NB4 (cell line): Measurements from ENCODE around the gene ARHGEF10L.

Source experiments
- MYC ChIP-seq: IDR thresholded peaks from 2 replicates; pipeline ENCODE4 v1.6.1; 2011; ENCODE audit warnings: low read depth, low read length
- TF ChIP-seq, protein P1 (sequence below): IDR thresholded peaks from one replicate; pipeline ENCODE4 v1.5.1; 2012; ENCODE audit warnings: low read depth, low read length

DNA sequence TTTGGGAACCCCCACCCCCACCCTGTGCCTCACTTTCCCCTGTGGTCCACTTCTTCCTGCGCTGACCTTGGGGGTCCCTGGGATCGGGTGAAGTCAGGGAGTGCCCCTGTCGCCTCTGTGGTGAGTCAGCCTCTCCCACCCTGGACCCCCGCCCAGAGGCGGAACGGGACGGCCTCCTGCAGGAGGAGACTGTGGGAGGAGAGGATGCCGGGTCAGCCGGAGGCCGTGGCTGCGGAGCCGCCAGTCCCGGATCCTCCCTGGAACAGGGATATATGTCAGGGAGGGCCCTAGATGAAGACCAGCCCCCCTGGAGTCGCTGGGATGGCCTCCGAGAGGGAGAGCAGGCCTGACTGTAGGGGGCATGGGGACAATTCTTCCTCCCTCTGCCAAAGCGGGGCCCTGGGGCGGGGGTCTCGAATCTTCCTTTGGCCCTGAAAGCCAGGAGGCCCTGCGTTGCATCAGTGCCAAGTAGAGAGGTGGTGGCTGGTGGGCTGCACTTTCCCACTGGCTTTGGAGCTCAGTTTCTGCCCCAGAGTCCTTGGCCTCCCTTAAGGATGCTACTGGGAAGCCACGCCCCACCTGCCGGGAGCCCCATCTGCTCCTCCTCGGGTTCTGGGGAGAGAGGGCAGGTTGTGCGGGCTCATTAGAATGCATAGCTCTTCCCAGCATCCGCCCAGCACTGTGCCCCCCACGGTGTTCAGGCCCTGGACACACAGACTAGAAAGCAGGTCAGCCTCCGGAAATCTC, 930 bp downstream of the ARHGEF10L start:
- no peak for TF ChIP-seq MYC
- TF ChIP-seq, protein P1, sequence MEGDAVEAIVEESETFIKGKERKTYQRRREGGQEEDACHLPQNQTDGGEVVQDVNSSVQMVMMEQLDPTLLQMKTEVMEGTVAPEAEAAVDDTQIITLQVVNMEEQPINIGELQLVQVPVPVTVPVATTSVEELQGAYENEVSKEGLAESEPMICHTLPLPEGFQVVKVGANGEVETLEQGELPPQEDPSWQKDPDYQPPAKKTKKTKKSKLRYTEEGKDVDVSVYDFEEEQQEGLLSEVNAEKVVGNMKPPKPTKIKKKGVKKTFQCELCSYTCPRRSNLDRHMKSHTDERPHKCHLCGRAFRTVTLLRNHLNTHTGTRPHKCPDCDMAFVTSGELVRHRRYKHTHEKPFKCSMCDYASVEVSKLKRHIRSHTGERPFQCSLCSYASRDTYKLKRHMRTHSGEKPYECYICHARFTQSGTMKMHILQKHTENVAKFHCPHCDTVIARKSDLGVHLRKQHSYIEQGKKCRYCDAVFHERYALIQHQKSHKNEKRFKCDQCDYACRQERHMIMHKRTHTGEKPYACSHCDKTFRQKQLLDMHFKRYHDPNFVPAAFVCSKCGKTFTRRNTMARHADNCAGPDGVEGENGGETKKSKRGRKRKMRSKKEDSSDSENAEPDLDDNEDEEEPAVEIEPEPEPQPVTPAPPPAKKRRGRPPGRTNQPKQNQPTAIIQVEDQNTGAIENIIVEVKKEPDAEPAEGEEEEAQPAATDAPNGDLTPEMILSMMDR, result no peak
